AG04449 (cell line): ENCODE measurements around the gene ABR.

Experiments
- CTCF ChIA-PET: fragments of 350-600 bp; formaldehyde crosslinking; extraction: SDS; loops from one replicate; lab custom pipeline; 2021; ENCODE audit warnings: antibody characterized with exemption; lab: Yijun Ruan, JAX
- POLR2A ChIA-PET: fragments of 400-600, 350-600 bp; formaldehyde crosslinking; extraction: SDS; loops from one replicate; lab custom pipeline; 2020; ENCODE audit warnings: antibody characterized with exemption, inconsistent platforms; lab: Yijun Ruan, JAX
- DNase-seq: peaks from one replicate; pipeline ENCODE4 v3.0.0-alpha.2; 2010; ENCODE audit warnings: low read depth, low spot score
- H3K4me3 ChIP-seq: 2 replicates; pipeline ENCODE4 v1.5.1; 2011; ENCODE audit warnings: low read depth, mild to moderate bottlenecking, control low read depth, low read length
- CTCF ChIP-seq: IDR thresholded peaks from one replicate; pipeline ENCODE4 v1.5.1; 2011; ENCODE audit warnings: mild to moderate bottlenecking, moderate library complexity, low read length, control low read depth, inconsistent platforms; ENCODE audit not compliant: insufficient read depth; ENCODE audit errors: missing control alignments

The ABR gene

GRCh38 chr17:1094591-1094990 lies 85.2 kb downstream of the ABR start:
- DNase-seq = no peak
- TF ChIP-seq CTCF = no peak
- ChIA-PET CTCF (no interaction called here), POLR2A (interaction anchor here (0.6 kb wide), 1 partner anchor 166 kb away, joined by 3 read pairs; no protein-coding TSS in a partner anchor)
- no peak overlapping the region for H3K4me3 ChIP-seq

- POLR2A ChIA-PET = no interaction called here
- H3K4me3 ChIP-seq = no peak overlapping the region
- CTCF ChIA-PET = interaction anchor here (2.0 kb wide), 1 partner anchor 96 kb away, joined by 4 read pairs; no protein-coding TSS in a partner anchor
- TF ChIP-seq CTCF = no peak
- DNase-seq = no peak
Measured at GRCh38 chr17:1091900-1092299, 87.9 kb downstream of the ABR start.

- H3K4me3 ChIP-seq = no peak overlapping the region
- no peak for TF ChIP-seq CTCF
- POLR2A ChIA-PET = no interaction called here
- DNase-seq = no peak
- CTCF ChIA-PET = interaction anchor here (2.0 kb wide), 1 partner anchor 96 kb away, joined by 4 read pairs; no protein-coding TSS in a partner anchor
Measured at GRCh38 chr17:1091190-1091534, 88.6 kb downstream of the ABR start.

- no peak for DNase-seq
- CTCF ChIA-PET = interaction anchor here (2.0 kb wide), 1 partner anchor 97 kb away, joined by 4 read pairs; no protein-coding TSS in a partner anchor
- no peak for TF ChIP-seq CTCF
- POLR2A ChIA-PET = no interaction called here
- no peak overlapping the region for H3K4me3 ChIP-seq
Measured at GRCh38 chr17:1090465-1091189, 89.2 kb downstream of the ABR start.

- no peak overlapping the region for H3K4me3 ChIP-seq
- CTCF ChIA-PET = interaction anchor here (1.3 kb wide), 1 partner anchor 33 kb away, joined by 3 read pairs; no protein-coding TSS in a partner anchor
- TF ChIP-seq CTCF = no peak
- POLR2A ChIA-PET = no interaction called here
- no peak for DNase-seq
Measured at GRCh38 chr17:1089915-1090314, 89.9 kb downstream of the ABR start.

- ChIA-PET POLR2A (no interaction called here), CTCF (no interaction called here)
- DNase-seq = no peak
- no peak overlapping the region for H3K4me3 ChIP-seq
- no peak for TF ChIP-seq CTCF
Measured at GRCh38 chr17:1087381-1088241, 92.2 kb downstream of the ABR start.
